HG03469 (cell line): ENCODE data around the gene AFAP1L1.

Source experiments
- ATAC-seq: cut with Tn5 transposase; IDR thresholded peaks from one replicate; pipeline ENCODE4 v1.9.1; 2021; ENCODE audit warnings: mild to moderate bottlenecking, moderate library complexity, moderate number of reproducible peaks; ENCODE audit not compliant: unreplicated experiment

Gene AFAP1L1

GRCh38 chr5:149344151-149344550, 72.5 kb downstream of the AFAP1L1 start:
- ATAC-seq, result no peak

- ATAC-seq, result peak; percentile 94
Measured at GRCh38 chr5:149345147-149345891, 73.7 kb downstream of the AFAP1L1 start, which contains the start of gene GRPEL2. Gene GRPEL2, plus strand, starts transcription at chr5:149345499. Its CDS starts 41 bp downstream, at chr5:149345540.

- no peak for ATAC-seq
Measured at GRCh38 chr5:149345892-149346222, 74.2 kb downstream of the AFAP1L1 start.

- ATAC-seq, result no peak
Measured at GRCh38 chr5:149348518-149348917, 76.9 kb downstream of the AFAP1L1 start.

GRCh38 chr5:149349382-149349781, 77.7 kb downstream of the AFAP1L1 start:
- ATAC-seq, result no peak

GRCh38 chr5:149352169-149352568, 80.5 kb downstream of the AFAP1L1 start:
- ATAC-seq, result no peak

GRCh38 chr5:149353911-149354310, 82.3 kb downstream of the AFAP1L1 start:
- no peak for ATAC-seq

- ATAC-seq, result no peak
Measured at GRCh38 chr5:149355688-149356087, 84.0 kb downstream of the AFAP1L1 start.

GRCh38 chr5:149356391-149356790, 84.7 kb downstream of the AFAP1L1 start:
- no peak for ATAC-seq

GRCh38 chr5:149357370-149358293, 86.0 kb downstream of the AFAP1L1 start, which contains the start of gene PCYOX1L:
Gene PCYOX1L, plus strand, starts transcription at chr5:149358046. Its CDS starts 23 bp downstream, at chr5:149358069.
- peak; percentile 99 for ATAC-seq

GRCh38 chr5:149358294-149358651, 86.6 kb downstream of the AFAP1L1 start:
- no peak for ATAC-seq

- no peak for ATAC-seq
Measured at GRCh38 chr5:149358868-149359495, 87.3 kb downstream of the AFAP1L1 start.

- no peak for ATAC-seq
Measured at GRCh38 chr5:149360272-149360671, 88.6 kb downstream of the AFAP1L1 start.

- no peak for ATAC-seq
Measured at GRCh38 chr5:149362541-149362940, 90.9 kb downstream of the AFAP1L1 start.

- ATAC-seq, result no peak
Measured at GRCh38 chr5:149363358-149363757, 91.7 kb downstream of the AFAP1L1 start.

- ATAC-seq, result no peak
Measured at GRCh38 chr5:149363936-149364335, 92.3 kb downstream of the AFAP1L1 start.

GRCh38 chr5:149364719-149365118, 93.1 kb downstream of the AFAP1L1 start:
- no peak for ATAC-seq

- ATAC-seq, result no peak
Measured at GRCh38 chr5:149365418-149365817, 93.8 kb downstream of the AFAP1L1 start.

- no peak for ATAC-seq
Measured at GRCh38 chr5:149366169-149366729, 94.6 kb downstream of the AFAP1L1 start.

GRCh38 chr5:149367249-149367971, 95.8 kb downstream of the AFAP1L1 start:
- ATAC-seq, result no peak
